ENCODE data around the gene DLG1. TPM values are rescaled to one million over a fixed set of nuclear protein-coding genes. Genes with fewer than 3 reads are reported as not detected.

Gene DLG1
- total RNA-seq, 1 donor from 2014 or later: 60.1 TPM

DNA sequence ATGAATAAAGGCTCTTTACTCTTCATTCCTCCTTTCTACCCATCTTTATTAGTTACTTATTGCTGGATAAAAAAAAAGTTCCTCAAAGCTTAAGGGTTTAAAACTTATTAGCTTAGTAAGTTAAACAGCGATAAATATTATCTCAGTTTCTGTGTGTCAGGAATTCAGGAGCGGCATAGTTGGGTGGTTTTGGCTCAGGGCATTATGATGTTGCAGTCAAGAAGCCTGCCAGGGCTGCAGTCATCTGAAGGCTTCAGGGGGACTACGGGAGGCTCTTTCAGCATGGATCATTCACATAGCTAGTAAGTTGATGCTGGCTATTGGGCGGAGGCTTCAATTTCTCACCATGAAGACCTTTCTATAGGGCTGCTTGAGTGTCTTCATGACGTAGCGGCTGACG lies 1.9 kb upstream of the DLG1 start:
- H3K27ac ChIP-seq (replicated peaks): no peak overlapping the region
- peaks cover 44% of the 10 kb centered on the region for H3K4me1 ChIP-seq
- H3K36me3 ChIP-seq: no peaks in the 10 kb centered on the region
- no peak for DNase-seq
- no peak for TF ChIP-seq CTCF (IDR thresholded peaks at IDR 0.05; ENCODE audit: borderline replicate concordance)
- intact Hi-C loops (cut with micrococcal nuclease): no loop called here
- H3K4me3 ChIP-seq: no peak overlapping the region
- no peaks in the 10 kb centered on the region for H3K9me3 ChIP-seq (replicated peaks)
- H3K27me3 ChIP-seq (ENCODE audit: low read depth): no peaks in the 10 kb centered on the region

- intact Hi-C loops (cut with micrococcal nuclease): no loop called here
- Histone ChIP-seq H3K27ac (replicated peaks) (peak overlapping the region; percentile 93), H3K4me3 (peak overlapping the region; percentile 99), H3K4me1 (peaks cover 52% of the 10 kb centered on the region), H3K27me3 (ENCODE audit: low read depth) (no peaks in the 10 kb centered on the region), H3K36me3 (peaks cover 8% of the 10 kb centered on the region), H3K9me3 (replicated peaks) (no peaks in the 10 kb centered on the region)
- TF ChIP-seq CTCF (IDR thresholded peaks at IDR 0.05; ENCODE audit: borderline replicate concordance): no peak
- peak; percentile 29 for DNase-seq
Observed at GRCh38 chr3:197298945-197299854, 788 bp upstream of the DLG1 start.

GRCh38 chr3:197297476-197298340 lies 704 bp downstream of the DLG1 start:
- peak overlapping the region; percentile 99 for H3K4me3 ChIP-seq
- peak; percentile 88 for DNase-seq
- H3K36me3 ChIP-seq: peaks cover 11% of the 10 kb centered on the region
- intact Hi-C loops (cut with micrococcal nuclease): no loop called here
- peaks cover 65% of the 10 kb centered on the region for H3K4me1 ChIP-seq
- H3K9me3 ChIP-seq (replicated peaks): no peaks in the 10 kb centered on the region
- peak overlapping the region; percentile 93 for H3K27ac ChIP-seq (replicated peaks)
- no peaks in the 10 kb centered on the region for H3K27me3 ChIP-seq (ENCODE audit: low read depth)
- no peak for TF ChIP-seq CTCF (IDR thresholded peaks at IDR 0.05; ENCODE audit: borderline replicate concordance)

DNA sequence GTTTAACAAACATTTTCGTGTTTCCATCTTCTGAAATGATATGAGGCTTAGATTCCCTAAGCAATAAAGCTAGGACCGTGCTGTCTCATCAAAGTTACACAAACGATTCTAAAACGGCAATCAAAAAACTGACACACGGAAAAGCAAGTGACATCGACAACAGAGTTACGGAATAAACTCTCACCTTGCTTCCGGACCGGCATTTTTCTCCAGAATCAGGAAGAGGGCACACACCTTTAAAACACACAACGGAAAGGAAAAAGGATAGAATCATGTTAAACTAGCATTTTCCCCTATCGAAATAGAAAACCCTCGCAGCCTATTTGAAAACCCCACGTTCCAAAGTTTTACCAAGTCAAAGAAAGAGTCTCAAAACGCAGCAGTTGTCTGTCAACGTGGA lies 1.4 kb downstream of the DLG1 start:
- intact Hi-C loops (cut with micrococcal nuclease): no loop called here
- no peak for DNase-seq
- no peak for TF ChIP-seq CTCF (IDR thresholded peaks at IDR 0.05; ENCODE audit: borderline replicate concordance)
- peak overlapping the region; percentile 99 for H3K4me3 ChIP-seq
- H3K36me3 ChIP-seq: peaks cover 18% of the 10 kb centered on the region
- H3K27ac ChIP-seq (replicated peaks): peak overlapping the region; percentile 93
- H3K9me3 ChIP-seq (replicated peaks): no peaks in the 10 kb centered on the region
- no peaks in the 10 kb centered on the region for H3K27me3 ChIP-seq (ENCODE audit: low read depth)
- H3K4me1 ChIP-seq: peaks cover 65% of the 10 kb centered on the region

GRCh38 chr3:197296545-197296944 lies 1.9 kb downstream of the DLG1 start:
- no peaks in the 10 kb centered on the region for H3K27me3 ChIP-seq (ENCODE audit: low read depth)
- H3K4me3 ChIP-seq: peak overlapping the region; percentile 99
- DNase-seq: no peak
- intact Hi-C loops (cut with micrococcal nuclease): no loop called here
- H3K27ac ChIP-seq (replicated peaks): peak overlapping the region; percentile 93
- peaks cover 23% of the 10 kb centered on the region for H3K36me3 ChIP-seq
- H3K4me1 ChIP-seq: peaks cover 69% of the 10 kb centered on the region
- H3K9me3 ChIP-seq (replicated peaks): no peaks in the 10 kb centered on the region
- TF ChIP-seq CTCF (IDR thresholded peaks at IDR 0.05; ENCODE audit: borderline replicate concordance): no peak

All from left ventricle myocardium inferior (tissue), 1 donor.